Measurements from ENCODE around the gene C1QTNF2.
"Not testable (repeated sequence)": the region's sequence is repeated elsewhere in the genome, so short reads cannot be mapped to it uniquely, and the experiment has no call there.

C1QTNF2 gene

DNA sequence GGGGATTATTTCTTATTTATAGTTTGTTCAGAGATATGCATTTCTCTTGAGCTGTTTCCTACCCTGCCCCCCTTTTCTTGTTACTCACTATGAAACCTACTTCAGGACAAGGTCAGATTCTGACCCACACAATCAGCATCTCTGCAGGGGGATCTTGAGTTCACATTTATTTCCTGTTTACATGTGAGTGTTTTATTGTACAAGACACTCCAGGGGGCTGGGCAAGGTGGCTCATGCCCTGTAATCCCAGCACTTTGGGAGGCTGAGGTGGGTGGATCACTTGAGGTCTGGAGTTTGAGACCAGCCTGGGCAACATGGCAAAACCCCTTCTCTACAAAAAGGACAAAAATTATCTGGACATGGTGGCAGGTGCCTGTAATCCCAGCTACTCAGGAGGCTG lies 29.9 kb downstream of the C1QTNF2 start:
- not testable (repeated sequence) for DNase-seq

DNA sequence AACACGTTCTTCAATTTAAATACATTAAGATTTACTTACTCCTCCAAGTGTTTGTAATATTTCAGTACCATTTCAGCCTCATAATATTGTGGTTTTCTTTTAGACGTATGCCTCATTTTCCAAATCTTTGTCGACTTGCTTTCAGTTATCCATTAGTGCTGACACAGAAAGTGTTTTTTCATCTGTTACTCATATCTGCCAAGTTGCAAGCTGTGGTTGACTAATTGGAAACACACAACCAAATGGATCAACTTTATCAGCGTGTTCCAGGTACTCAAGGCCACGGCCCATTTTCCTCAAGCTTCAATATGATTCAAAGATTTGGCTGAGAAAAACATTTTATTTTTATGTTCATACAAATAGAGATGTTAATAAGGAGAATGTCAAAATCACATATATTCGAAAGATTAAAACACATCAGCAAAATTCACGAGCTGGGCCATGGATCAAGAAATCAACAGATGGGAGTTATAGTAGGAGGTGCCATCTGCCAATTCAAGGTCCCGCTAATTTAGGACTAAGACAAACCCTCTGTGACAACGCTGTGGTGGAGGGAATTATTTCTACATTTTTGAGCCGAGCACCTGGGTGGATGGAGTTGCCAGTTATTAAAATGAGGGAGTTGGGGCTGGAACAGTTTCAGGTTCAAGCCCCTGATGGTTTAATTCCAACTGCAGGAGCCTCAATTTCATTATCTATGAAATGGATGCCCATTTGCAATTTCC lies 30.9 kb downstream of the C1QTNF2 start:
- no peak for DNase-seq

DNA sequence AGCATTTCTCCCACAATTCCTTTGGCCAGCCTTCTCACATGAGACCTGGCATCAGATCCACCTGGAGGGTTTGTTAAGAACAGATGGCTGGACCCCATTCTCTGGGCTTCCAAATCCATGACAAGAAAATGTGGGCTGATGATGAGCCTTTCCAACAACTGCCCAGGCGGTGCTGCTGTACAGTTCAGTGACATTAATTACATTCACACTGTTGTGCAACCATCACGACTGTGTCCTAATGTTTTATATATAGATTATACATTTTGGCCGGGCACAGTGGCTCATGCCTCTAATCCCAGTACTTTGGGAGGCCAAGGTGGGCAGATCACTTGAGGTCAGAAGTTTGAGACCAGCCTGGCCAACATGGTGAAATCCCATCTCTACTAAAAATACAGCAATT lies 35.7 kb downstream of the C1QTNF2 start:
- not testable (repeated sequence) for DNase-seq

DNA sequence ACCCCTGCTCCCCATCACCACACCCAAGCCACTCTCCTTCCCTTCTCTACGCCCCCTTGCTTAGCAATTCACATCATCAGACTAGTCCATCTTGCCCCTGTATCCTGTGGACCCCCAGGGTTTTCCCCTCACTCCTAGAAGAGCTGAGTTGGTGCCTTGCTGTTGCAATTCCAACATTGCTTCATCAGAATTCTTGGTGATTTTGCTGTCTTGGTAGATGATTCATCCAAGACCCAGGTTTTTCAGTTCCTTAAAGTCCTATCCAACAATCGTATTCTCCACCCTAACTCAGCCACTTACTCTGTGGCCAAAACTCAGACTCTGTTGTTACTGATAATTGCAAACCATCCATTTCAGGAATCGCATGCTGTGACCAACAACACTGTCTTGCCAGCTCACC lies 36.7 kb downstream of the C1QTNF2 start:
- DNase-seq = no peak

DNA sequence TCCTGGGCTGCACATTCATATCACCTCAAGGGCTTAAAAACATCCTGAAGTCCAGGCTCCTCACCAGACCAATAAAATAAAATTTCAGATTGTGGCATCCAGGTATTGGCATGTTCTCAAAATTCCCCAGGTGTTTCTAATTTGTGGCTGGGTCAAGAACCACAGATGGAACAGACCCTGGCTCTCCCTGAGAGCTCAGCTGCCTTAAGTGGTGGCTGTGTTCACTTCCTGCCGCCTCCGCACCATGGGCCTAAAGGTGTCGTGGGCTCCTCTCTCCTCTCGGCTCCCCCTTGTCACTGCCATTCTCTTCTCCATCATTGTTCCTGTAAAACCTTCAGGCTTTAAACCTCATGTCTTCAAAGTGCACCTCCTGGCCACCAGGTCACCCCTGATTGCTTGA lies 40.2 kb downstream of the C1QTNF2 start:
- DNase-seq = no peak

DNA sequence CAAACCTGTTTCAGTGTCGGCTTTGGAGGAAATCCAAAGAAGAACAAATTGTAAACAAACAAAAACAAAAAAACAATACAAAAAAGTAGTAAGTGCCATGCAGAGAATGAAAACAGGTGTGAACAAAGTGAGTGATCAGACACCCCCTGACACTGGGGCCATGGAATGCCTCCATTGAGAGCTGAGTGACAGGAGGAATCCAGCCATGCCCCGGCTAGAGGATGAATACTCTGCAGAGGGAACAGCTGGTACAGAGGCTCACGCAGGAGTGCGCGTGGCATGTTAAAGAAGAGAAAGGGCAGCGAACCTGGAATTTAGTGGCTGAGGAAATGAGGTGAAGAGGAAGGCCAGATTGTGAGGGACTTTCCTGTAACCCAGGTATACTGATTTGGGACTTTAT lies 42.6 kb downstream of the C1QTNF2 start:
- DNase-seq = no peak

DNA sequence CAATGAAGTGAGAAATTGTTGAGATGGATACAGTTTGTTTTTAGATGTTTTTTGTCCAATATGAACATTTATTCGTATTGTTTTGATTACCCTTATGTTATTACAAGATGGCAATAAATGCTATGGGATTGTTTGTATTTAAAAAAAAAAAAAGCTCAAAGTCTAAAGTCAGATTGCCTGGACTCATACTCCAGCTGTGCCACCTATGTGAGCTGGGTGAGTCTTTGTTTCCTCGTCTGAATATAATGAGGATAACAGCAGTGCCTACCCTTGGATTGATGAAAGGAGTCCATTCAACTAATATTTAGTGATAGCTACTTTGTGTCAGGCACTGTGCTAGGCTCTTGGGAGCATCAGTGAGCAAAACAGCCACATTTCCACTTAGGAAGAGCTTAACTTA lies 43.4 kb downstream of the C1QTNF2 start:
- no peak for DNase-seq

DNA sequence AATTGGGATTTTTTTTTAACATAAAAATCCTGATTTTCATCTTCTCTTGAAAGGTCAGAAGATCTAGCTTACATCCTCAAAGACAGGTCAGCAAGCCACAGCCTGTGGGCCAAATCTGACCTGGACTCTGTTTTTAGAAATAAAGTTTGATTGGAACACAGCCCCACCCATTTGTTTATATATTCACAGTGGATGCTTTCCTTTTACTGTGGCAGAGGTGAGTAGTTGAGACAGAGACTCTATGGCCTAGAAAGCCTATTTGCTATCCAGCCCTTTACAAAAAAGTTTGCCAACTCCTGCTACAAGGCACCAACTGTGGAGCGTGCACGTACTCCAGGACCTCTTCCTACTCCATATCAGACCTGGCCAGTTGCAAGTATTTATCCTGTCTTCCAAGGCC lies 44.7 kb downstream of the C1QTNF2 start:
- DNase-seq = no peak

DNA sequence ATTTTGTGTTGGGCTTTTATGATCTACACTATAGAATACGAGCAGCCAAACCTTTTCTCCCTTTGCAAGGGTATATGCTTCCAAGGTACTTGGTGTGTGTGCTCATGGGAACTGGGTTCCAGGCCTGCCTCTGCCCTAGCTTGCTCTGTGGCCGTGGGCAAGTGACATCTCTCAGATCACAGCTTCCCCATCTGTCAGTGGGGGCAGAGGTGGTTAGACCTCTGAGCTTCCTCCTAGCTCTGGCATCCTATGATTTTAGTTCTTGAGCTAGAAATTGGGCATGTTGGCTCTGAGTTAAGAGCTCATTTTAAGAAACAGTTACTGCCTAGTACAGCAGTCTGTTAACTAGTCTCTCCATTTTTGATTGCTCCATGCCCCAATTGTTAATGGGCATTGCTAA lies 45.5 kb downstream of the C1QTNF2 start:
- DNase-seq = no peak

DNA sequence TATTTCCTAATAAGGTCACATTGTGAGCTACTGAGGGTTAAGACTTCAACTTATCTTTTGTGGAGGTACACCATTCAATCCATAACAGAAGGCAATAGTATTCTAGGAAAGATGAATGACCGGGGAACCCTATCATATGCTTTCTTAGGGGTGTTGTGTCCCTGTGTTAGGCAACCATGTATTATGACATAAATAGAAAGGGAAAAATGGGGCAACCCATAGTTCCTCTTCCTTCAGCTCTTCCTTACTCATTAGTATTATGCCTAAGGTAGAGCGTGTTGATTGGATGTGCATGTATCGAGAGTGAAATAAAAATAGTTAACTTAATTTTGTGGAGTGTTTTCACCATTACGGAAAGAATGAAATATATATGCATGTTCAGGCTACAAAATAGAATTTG lies 52.0 kb downstream of the C1QTNF2 start:
- no peak for DNase-seq

DNA sequence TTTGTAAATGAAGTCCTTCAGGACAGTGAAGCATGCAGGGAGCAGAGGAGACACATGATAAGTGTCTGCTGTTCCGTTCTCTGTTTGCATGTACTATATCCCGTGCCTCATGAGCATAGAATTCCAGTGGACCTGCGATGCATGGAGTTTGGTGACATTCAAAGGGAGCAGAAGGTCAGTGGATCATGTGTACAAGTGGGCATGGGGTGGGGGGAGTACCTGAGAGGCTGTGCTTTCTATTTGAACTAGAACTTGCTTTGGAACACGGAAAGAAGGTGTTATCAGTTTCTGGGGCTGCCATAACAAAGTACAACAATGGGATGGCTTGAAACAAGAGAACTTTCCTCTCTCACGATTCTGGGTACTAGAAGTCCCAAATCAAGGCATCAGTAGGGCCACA lies 53.0 kb downstream of the C1QTNF2 start:
- DNase-seq = no peak

DNA sequence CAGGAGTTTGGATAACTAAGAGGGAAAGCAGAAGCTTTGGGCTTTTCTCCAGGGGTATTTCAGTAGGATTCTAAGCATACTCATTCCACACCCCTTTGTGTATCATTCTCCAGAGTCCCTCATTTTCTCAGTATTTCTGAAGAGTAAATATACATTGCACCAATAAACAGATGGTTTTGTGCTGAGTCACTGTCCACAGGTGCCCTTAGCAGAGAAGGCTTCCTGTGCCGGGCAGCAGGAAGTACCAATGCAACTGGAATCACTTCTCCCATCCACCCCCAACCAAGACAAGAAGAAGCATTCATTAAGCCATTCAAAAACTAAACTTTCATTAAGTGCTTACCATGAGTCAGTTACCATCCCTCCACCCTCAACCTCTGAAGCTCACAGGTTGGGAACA lies 54.5 kb downstream of the C1QTNF2 start:
- DNase-seq = no peak

DNA sequence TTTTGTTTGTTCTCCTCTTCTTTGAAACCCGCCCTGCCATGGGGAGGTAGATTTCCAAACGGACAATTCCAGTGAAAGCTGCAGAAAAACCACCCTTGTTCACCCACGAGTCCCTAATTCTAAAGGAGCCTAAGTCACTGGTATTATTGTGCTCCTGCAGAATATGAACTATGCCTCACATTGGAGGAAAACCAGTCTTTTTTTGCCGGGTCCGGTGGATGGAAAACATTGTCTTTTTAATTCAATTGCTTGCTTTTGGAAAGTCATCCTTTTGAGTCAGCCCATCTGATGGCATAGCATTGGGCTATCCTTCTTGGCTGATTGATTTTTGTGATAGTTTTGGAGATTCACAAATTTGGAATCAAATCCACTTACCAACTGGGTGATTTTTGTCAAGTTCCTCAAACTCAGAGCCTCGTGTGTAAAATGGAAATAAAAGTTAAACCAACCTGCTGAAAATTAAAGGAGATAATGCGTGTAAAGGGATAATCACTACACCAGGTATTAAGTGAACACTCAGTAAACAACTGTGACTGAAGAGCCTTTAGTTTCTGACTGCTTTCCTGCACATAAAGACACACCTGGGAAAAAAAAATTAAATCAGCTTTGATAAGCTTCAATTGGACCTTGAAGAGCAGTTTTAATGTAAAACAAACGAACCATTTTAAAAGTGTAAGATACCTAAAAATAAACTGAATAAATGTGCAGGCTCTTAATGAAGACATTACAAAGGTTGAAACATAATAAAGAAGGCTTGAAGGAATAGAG lies 57.3 kb downstream of the C1QTNF2 start:
- no peak for DNase-seq

DNA sequence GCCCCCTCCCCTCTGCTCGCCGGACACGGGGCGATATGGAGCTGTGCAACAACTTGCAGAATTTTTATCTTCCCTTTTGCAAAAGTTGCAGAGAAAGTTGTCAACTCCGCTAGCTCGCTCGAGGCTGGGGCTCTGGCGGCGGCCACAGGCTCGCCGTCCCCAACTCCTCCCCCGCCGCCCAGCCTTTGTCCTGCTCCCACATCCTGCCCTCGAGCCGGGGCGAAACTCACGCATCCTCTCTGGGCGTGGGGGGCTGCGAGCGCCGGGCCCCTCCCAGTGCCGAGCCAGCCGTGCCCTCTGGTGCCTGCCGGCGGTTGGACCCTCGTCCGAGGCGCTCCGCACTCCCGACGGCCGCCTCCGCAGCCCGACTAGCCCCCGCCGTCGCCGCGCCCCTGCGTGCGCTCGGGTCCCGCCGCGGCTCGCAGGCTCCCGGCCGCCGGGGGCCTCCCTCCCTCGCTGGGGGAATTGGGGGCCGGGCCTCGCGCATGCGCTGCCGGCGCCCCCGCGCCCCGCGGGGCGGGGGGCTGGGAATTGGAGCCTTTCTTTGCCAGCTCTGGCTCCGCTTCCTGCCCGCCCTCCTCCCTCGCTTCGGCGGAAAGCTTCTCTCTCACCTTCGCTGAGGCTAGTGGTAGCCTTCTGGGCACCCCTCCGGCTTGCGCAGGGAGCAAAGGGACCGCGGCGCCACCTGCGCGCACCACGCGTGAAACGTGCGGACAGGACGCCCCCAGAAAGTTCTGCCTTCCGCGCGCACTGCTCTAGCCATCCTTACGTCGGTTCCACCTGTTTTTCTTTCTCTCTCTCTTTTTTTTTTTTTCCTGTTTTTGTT lies 58.1 kb downstream of the C1QTNF2 start, which contains the start of gene CCNJL:
Gene CCNJL (minus strand): TSS at position 431 of the 826 bp plus-strand sequence. CDS start 641 bp downstream, outside the sequence.
- DNase-seq = no peak

DNA sequence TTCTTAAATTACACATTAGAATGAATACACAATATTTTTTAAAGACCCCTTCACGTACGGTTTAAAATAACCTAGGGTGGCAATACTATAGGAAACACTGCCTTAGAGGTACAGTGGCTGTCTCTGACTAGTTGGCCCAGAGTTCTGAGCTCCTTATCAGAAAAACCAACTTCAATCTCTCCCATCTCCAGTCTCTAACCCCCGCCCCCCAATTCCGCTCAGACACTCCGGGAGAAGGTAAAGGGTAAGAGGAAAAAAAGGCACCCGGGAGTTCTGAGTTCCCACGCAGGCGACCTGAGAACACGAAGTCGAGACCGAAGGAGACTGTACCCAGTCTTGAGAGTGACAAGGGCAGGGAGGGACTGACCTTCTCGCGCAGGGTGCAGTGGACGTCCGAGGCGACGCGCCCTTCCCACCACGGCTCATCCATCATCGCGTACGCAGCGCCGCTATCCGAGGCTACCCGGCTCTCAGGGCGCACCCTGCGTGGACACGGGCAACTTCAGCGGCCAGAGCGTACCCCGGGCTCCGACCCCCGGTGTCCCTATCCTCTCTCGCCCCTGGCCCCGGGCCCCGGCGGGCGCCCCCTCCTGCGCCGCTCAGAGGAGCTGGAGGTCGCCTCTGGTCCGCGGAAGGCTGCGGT lies 58.8 kb downstream of the C1QTNF2 start:
- DNase-seq = no peak

DNA sequence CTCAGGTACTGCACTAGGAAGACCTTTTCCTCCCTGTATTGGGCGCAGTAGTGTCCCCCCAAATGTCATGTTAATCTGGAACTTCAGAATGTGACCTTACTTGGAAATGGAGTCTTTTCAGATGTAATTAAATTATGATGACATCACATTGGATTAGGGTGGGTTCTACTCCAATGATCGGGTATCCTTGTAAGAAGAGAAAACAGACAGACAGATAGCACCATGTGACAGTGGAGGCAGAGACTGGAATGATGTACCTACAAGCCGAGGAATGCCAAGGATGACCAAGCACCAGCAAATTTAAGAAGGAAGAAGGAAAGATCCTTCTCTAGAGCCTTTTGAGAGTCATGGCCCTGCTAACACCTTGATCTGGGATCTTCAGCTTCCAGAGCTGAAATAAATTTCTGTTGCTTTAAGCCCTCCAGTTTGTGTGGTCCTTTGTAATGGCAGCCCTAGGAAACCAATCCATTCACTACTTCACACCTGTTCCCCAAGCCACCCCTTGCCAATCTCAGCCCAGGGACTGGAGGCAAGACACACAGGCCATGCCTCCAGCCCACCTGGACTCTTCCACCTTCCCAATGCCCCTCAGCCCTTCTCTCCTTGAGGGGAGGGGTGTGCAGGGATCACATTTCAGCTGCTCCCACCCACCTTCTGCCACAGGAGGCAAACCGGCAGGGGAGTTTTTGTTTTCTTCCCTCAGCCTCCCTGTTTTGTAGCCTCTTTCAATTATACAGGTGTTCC lies 59.7 kb downstream of the C1QTNF2 start:
- no peak for DNase-seq

DNA sequence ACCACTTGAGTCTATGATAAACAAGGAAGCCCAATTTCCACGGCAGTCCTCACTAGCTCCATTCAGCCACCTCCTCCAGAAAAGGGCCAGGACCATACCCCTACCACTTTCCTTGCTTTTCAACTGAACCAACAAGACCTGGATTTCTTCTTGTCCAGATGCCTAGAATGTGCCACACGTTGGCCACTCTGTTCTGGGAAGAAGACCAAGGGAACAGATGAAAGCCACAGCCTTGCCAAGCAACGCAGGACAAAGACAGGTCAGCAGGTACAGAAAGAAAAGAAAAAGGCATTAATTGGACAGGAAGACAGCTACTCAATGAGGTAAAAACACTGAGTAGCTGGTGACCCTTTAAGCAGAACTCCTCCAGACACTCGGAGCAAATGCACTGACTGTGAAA lies 60.3 kb downstream of the C1QTNF2 start:
- no peak for DNase-seq

DNA sequence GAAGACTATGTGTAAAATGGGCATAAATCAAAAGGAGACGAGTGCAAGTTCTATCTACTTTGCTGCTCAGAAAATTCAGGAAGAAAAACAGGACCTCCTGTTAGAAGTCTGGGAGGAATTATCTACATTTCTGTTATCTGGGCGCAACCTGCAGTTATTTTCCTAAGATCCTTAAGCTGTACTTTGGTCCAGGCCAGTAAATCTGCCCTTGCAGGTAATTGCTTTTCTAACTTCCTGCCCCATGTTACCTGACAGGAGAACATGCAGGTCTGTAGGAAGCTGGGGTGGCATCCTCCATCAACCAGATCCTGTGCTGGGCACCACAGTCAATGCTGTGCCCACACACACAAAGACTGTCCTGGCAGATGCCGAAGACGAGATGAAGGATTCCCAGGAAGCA lies 63.7 kb downstream of the C1QTNF2 start:
- DNase-seq = no peak

DNA sequence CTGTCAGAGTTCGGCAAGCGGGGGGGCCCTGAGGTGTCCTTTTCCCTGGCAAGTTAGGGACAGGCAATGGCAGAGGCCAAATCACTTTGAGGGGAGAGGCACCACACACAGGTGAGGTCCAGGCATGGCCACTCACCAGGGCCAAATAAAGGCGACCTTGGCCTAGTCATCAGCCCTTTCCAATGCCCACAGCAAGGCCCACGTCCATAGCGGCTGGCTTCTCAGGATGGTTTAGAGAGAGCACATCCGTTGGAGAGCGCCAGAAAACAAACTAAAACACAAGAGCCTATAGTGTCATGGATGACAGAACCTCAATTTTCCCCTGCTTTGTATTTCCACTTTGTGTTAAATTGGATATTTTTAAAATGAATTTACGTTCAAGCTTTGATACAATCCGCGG lies 65.1 kb downstream of the C1QTNF2 start:
- DNase-seq = no peak

DNA sequence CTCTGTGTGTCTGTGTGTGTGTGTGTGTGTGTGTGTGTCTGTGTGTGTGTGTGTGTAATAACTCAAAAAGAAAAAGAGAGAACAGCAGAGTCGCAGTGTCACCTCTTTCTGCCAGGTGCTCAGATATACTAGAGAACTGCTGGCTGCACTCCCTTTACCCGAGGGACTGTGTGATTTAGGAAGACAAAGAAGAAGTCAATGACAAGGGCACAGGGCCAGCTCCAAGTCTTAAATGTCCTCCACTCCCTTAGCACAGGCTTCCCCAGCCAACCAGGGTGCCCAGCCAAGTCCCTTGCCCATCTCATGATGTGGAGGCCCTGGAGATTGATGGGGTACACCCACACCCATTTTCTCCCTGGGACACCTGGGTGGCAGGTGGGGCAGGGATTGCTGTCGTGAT lies 66.7 kb downstream of the C1QTNF2 start:
- DNase-seq = no peak

DNA sequence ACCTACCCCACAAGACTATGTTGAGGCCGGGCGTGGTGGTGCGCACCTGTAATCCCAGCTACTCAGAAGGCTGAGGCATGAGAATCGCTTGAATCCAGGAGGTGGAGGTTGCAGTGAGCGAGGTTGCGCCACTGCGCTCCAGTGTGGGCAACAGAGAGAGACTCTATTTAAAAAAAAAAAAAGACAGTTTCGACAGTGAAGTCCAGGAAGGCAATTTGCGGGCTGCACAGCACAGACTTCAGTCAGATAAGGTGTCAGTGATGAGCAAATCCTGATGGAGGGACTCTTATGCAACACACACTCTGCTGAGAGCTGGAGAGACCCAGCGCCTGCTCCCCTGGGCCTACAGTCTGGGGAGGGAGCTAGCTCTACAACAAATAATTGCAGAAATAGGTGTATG lies 72.2 kb downstream of the C1QTNF2 start:
- no peak for DNase-seq

DNA sequence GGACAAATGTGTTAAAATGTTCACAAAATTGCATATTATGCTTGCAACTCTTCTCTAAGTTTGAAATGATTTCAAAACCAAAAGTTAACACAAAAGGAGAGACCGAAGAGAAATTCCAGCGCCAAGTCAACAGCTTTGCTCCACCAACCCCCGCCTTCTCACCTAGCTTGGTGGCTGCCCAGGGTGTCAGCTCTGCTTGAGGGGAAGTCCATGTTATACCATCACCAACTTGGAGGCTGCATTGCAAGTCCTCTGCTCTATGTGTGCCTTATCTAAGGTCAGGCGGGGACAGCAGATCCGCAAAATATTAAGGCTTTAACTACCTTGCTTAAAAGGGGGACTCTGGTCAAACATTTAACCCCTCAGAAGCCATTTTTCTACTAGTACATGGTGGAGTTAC lies 72.7 kb downstream of the C1QTNF2 start:
- no peak for DNase-seq

Measured in stimulated activated CD4-positive, alpha-beta T cell treated with anti-CD3 and anti-CD28 coated beads, Interleukin-1b, Interleukin-23, amount 100 ng/mL, for 48 hours (primary cell).